ENCODE measurements around the gene FGF12.

The FGF12 gene

DNA sequence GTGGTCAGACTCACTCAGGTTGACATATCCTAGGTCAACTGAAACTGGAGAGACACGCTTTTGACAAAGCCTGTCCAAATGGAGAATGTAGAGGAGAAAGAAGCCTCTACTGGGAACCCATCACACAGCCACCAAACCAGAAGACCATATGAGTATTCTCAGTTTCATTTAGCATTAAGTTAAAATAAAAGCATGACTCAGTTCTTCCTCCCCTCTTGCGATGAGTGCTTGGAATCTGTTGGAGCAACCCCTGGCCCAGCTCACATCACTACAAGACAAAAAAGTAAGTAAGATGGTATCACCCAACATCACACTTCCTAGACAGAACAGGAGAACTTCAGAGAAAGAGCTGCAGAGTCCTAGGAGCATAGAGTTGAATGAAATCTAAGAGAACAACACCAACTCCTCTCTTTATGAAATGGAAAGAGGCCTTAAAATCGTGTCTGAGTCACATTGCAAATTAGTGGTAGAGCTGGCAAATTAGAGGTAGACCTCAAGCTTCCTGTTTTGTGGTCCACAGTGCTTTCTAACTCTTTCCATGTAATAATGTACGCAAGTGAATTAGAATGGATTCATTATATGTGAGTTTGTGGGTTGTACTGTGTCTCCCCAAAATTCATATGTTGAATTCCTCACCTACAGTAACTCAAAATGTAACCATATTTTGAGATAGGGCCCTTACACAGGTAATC lies 51.2 kb downstream of the FGF12 start:
- Histone ChIP-seq H3K9me3 (ENCODE audit: severe bottlenecking) (no peaks in the 10 kb centered on the region), H3K36me3 (ENCODE audit: low read depth) (no peaks in the 10 kb centered on the region), H3K4me3 (ENCODE audit: severe bottlenecking) (no peak overlapping the region), H3K27ac (ENCODE audit: poor library complexity, severe bottlenecking) (no peak overlapping the region), H3K4me1 (ENCODE audit: insufficient read depth, poor library complexity, severe bottlenecking) (no peaks in the 10 kb centered on the region), H3K27me3 (ENCODE audit: insufficient read depth, poor library complexity, severe bottlenecking) (no peaks in the 10 kb centered on the region)
- DNase-seq (ENCODE audit: low spot score): no peak
- TF ChIP-seq, protein P1, sequence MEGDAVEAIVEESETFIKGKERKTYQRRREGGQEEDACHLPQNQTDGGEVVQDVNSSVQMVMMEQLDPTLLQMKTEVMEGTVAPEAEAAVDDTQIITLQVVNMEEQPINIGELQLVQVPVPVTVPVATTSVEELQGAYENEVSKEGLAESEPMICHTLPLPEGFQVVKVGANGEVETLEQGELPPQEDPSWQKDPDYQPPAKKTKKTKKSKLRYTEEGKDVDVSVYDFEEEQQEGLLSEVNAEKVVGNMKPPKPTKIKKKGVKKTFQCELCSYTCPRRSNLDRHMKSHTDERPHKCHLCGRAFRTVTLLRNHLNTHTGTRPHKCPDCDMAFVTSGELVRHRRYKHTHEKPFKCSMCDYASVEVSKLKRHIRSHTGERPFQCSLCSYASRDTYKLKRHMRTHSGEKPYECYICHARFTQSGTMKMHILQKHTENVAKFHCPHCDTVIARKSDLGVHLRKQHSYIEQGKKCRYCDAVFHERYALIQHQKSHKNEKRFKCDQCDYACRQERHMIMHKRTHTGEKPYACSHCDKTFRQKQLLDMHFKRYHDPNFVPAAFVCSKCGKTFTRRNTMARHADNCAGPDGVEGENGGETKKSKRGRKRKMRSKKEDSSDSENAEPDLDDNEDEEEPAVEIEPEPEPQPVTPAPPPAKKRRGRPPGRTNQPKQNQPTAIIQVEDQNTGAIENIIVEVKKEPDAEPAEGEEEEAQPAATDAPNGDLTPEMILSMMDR (IDR thresholded peaks at IDR 0.05; ENCODE audit: poor library complexity, severe bottlenecking): no peak
- no peak for ATAC-seq (ENCODE audit: low read depth)

DNA sequence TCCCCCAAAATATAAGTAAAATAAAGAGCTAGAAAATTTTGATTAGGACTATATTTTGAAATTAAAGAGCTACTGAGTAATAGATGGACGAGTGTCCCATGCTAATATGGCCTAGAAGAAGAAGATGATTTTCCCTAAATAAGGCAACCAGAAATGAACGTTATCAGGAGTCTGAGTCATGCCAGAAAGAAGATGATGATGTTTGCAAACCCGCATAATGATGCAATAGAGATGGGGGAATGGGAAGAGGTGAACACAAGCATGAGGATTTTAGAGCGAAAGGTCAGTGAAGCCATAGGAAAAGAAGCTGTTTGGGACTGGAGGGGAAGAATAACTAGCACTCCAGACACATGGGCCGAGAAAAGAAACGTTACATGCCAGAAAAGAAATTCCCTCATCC lies 71.7 kb downstream of the FGF12 start:
- no peaks in the 10 kb centered on the region for H3K4me1 ChIP-seq (ENCODE audit: insufficient read depth, poor library complexity, severe bottlenecking)
- no peak overlapping the region for H3K27ac ChIP-seq (ENCODE audit: poor library complexity, severe bottlenecking)
- DNase-seq (ENCODE audit: low spot score) (no peak), ATAC-seq (ENCODE audit: low read depth) (no peak)
- H3K27me3 ChIP-seq (ENCODE audit: insufficient read depth, poor library complexity, severe bottlenecking): no peaks in the 10 kb centered on the region
- no peaks in the 10 kb centered on the region for H3K9me3 ChIP-seq (ENCODE audit: severe bottlenecking)
- no peak overlapping the region for H3K4me3 ChIP-seq (ENCODE audit: severe bottlenecking)
- TF ChIP-seq, protein P1 (IDR thresholded peaks at IDR 0.05; ENCODE audit: poor library complexity, severe bottlenecking): no peak
- H3K36me3 ChIP-seq (ENCODE audit: low read depth): no peaks in the 10 kb centered on the region

DNA sequence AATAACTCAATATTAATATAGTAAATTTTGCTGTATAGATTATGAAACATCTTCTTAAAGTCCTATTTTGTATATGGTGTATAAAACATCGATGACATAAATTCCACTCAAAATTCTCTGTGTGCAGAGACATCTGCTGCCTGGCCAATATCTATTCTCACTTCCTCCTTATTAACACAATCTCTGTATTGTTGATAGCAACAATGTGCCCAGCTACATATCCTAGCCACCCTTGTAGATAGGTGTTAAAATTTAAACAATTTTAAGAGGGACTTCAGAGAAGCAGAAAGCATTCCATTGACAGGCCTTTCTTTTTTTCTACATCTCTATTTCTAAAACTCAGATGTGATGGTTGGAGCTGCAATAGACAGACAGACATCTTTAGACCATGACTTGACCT lies 72.3 kb downstream of the FGF12 start:
- H3K9me3 ChIP-seq (ENCODE audit: severe bottlenecking): no peaks in the 10 kb centered on the region
- no peak overlapping the region for H3K27ac ChIP-seq (ENCODE audit: poor library complexity, severe bottlenecking)
- ATAC-seq (ENCODE audit: low read depth) (no peak), DNase-seq (ENCODE audit: low spot score) (no peak)
- H3K4me3 ChIP-seq (ENCODE audit: severe bottlenecking): no peak overlapping the region
- TF ChIP-seq, protein P1 (IDR thresholded peaks at IDR 0.05; ENCODE audit: poor library complexity, severe bottlenecking): no peak
- no peaks in the 10 kb centered on the region for H3K4me1 ChIP-seq (ENCODE audit: insufficient read depth, poor library complexity, severe bottlenecking)
- no peaks in the 10 kb centered on the region for H3K36me3 ChIP-seq (ENCODE audit: low read depth)
- no peaks in the 10 kb centered on the region for H3K27me3 ChIP-seq (ENCODE audit: insufficient read depth, poor library complexity, severe bottlenecking)

DNA sequence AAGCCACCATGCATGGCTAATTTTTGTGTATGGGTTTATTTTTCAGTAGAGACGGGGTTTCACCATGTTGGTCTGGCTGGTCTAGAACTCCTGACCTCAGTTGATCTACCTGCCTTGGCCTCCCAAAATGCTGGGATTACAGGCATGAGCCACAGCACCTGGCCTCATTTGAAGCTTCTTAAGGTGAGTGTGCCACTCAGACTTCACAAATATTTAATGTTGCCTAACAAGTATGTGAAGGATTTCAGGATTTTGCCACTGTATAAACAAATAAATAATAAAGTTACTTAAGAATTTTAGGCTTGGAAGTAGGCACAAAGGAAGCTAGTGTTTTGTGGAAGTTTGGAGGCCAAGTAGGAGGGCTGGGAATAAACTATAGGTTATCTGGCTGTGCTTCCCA lies 73.5 kb downstream of the FGF12 start:
- ATAC-seq (ENCODE audit: low read depth): no peak
- Histone ChIP-seq H3K36me3 (ENCODE audit: low read depth) (no peaks in the 10 kb centered on the region), H3K27ac (ENCODE audit: poor library complexity, severe bottlenecking) (no peak overlapping the region), H3K27me3 (ENCODE audit: insufficient read depth, poor library complexity, severe bottlenecking) (no peaks in the 10 kb centered on the region), H3K4me1 (ENCODE audit: insufficient read depth, poor library complexity, severe bottlenecking) (no peaks in the 10 kb centered on the region), H3K9me3 (ENCODE audit: severe bottlenecking) (no peaks in the 10 kb centered on the region), H3K4me3 (ENCODE audit: severe bottlenecking) (no peak overlapping the region)
- TF ChIP-seq, protein P1 (IDR thresholded peaks at IDR 0.05; ENCODE audit: poor library complexity, severe bottlenecking): no peak
- no peak for DNase-seq (ENCODE audit: low spot score)

DNA sequence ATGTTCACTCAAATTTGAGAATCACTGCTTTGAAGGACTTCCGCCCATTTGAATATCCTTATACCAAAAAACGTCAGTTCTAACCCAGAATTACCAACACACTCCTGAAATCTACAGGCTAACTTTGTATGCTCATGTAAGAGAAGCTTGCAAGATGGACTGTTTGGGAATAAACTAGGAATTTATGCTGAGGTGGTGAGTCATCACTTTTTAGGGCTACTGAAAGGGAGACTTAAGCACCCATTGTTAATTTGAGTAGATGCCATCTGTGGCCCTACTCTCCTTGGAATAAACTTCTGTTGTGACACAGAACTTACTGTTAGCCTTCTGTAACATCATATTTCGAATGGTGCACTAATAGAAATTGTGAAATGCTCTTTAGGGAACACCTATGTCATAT lies 74.6 kb downstream of the FGF12 start:
- TF ChIP-seq, protein P1 (IDR thresholded peaks at IDR 0.05; ENCODE audit: poor library complexity, severe bottlenecking): no peak
- Histone ChIP-seq H3K4me3 (ENCODE audit: severe bottlenecking) (no peak overlapping the region), H3K9me3 (ENCODE audit: severe bottlenecking) (no peaks in the 10 kb centered on the region), H3K36me3 (ENCODE audit: low read depth) (no peaks in the 10 kb centered on the region), H3K27ac (ENCODE audit: poor library complexity, severe bottlenecking) (no peak overlapping the region), H3K27me3 (ENCODE audit: insufficient read depth, poor library complexity, severe bottlenecking) (no peaks in the 10 kb centered on the region), H3K4me1 (ENCODE audit: insufficient read depth, poor library complexity, severe bottlenecking) (no peaks in the 10 kb centered on the region)
- DNase-seq (ENCODE audit: low spot score): no peak
- no peak for ATAC-seq (ENCODE audit: low read depth)
